ENCODE data around the gene RSPH1.

DNA sequence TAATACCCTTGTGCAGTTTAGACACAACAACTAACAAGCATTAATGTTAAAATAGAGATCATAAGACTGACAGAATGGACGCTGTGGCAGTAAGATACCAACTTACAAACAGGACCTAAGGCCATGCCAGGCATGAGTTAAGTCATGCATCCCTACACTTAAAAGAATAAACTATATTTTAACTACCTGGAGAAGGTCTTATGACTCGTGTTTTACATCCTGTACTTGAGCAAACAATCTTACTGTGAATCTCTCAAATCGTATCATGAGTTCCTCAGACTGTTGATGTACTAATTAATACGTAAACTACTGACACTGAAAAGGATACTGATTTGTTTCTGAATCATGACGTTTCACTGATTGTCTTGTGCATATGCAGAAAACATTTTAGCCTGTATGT lies 2.0 kb upstream of the RSPH1 start:
- TF ChIP-seq, protein P1, sequence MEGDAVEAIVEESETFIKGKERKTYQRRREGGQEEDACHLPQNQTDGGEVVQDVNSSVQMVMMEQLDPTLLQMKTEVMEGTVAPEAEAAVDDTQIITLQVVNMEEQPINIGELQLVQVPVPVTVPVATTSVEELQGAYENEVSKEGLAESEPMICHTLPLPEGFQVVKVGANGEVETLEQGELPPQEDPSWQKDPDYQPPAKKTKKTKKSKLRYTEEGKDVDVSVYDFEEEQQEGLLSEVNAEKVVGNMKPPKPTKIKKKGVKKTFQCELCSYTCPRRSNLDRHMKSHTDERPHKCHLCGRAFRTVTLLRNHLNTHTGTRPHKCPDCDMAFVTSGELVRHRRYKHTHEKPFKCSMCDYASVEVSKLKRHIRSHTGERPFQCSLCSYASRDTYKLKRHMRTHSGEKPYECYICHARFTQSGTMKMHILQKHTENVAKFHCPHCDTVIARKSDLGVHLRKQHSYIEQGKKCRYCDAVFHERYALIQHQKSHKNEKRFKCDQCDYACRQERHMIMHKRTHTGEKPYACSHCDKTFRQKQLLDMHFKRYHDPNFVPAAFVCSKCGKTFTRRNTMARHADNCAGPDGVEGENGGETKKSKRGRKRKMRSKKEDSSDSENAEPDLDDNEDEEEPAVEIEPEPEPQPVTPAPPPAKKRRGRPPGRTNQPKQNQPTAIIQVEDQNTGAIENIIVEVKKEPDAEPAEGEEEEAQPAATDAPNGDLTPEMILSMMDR (IDR thresholded peaks at IDR 0.05): no peak
- no peak for TF ChIP-seq POLR2A (IDR thresholded peaks at IDR 0.05)
